ENCODE measurements around the gene DIP2C. TPM values are rescaled to one million over a fixed set of nuclear protein-coding genes. Genes with fewer than 3 reads are reported as not detected.
"Not testable (repeated sequence)": the region's sequence is repeated elsewhere in the genome, so short reads cannot be mapped to it uniquely, and the experiment has no call there.

The DIP2C gene
- total RNA-seq, 1 donor from 2014 or later = 1.6 TPM

GRCh38 chr10:657816-658350 lies 31.6 kb downstream of the DIP2C start:
- H3K4me3 Mint-ChIP-seq; H3K36me3 Mint-ChIP-seq (ENCODE audit: low read depth); H3K27me3 Mint-ChIP-seq (ENCODE audit: insufficient read depth); H3K4me1 Mint-ChIP-seq (ENCODE audit: low read depth); DNase-seq (ENCODE audit: low spot score); H3K9me3 Mint-ChIP-seq; H3K27ac Mint-ChIP-seq; intact Hi-C loops (cut with micrococcal nuclease): not testable (repeated sequence)

GRCh38 chr10:656883-657282 lies 32.6 kb downstream of the DIP2C start:
- H3K4me1 Mint-ChIP-seq (ENCODE audit: low read depth) = no peaks in the 10 kb centered on the region
- no peak overlapping the region for H3K4me3 Mint-ChIP-seq
- no peaks in the 10 kb centered on the region for H3K9me3 Mint-ChIP-seq
- intact Hi-C loops (cut with micrococcal nuclease) = no loop called here
- H3K27me3 Mint-ChIP-seq (ENCODE audit: insufficient read depth) = peaks cover 2% of the 10 kb centered on the region
- H3K27ac Mint-ChIP-seq = no peak overlapping the region
- no peak for DNase-seq (ENCODE audit: low spot score)
- H3K36me3 Mint-ChIP-seq (ENCODE audit: low read depth) = no peaks in the 10 kb centered on the region

GRCh38 chr10:655184-655583 lies 34.3 kb downstream of the DIP2C start:
- Mint-ChIP-seq H3K9me3 (no peaks in the 10 kb centered on the region), H3K27ac (no peak overlapping the region), H3K4me3 (no peak overlapping the region), H3K27me3 (ENCODE audit: insufficient read depth) (no peaks in the 10 kb centered on the region), H3K36me3 (ENCODE audit: low read depth) (no peaks in the 10 kb centered on the region), H3K4me1 (ENCODE audit: low read depth) (no peaks in the 10 kb centered on the region)
- no peak for DNase-seq (ENCODE audit: low spot score)
- intact Hi-C loops (cut with micrococcal nuclease) = no loop called here

GRCh38 chr10:654647-654996 lies 34.8 kb downstream of the DIP2C start:
- no peak for DNase-seq (ENCODE audit: low spot score)
- Mint-ChIP-seq H3K4me3 (no peak overlapping the region), H3K27me3 (ENCODE audit: insufficient read depth) (no peaks in the 10 kb centered on the region), H3K9me3 (no peaks in the 10 kb centered on the region), H3K27ac (no peak overlapping the region), H3K4me1 (ENCODE audit: low read depth) (no peaks in the 10 kb centered on the region), H3K36me3 (ENCODE audit: low read depth) (no peaks in the 10 kb centered on the region)
- intact Hi-C loops (cut with micrococcal nuclease) = no loop called here

GRCh38 chr10:653991-654646 lies 35.3 kb downstream of the DIP2C start:
- Mint-ChIP-seq H3K4me1 (ENCODE audit: low read depth) (no peaks in the 10 kb centered on the region), H3K4me3 (no peak overlapping the region), H3K36me3 (ENCODE audit: low read depth) (no peaks in the 10 kb centered on the region), H3K27me3 (ENCODE audit: insufficient read depth) (no peaks in the 10 kb centered on the region), H3K27ac (no peak overlapping the region), H3K9me3 (no peaks in the 10 kb centered on the region)
- intact Hi-C loops (cut with micrococcal nuclease) = no loop called here
- no peak for DNase-seq (ENCODE audit: low spot score)

- H3K27ac Mint-ChIP-seq = not testable (repeated sequence)
These were observed 36.5 kb downstream of the DIP2C start for GRCh38 chr10:652832-653459.

GRCh38 chr10:652233-652632 lies 37.2 kb downstream of the DIP2C start:
- Mint-ChIP-seq H3K36me3 (ENCODE audit: low read depth) (no peaks in the 10 kb centered on the region), H3K4me1 (ENCODE audit: low read depth) (no peaks in the 10 kb centered on the region), H3K27me3 (ENCODE audit: insufficient read depth) (no peaks in the 10 kb centered on the region), H3K27ac (no peak overlapping the region), H3K9me3 (no peaks in the 10 kb centered on the region), H3K4me3 (no peak overlapping the region)
- intact Hi-C loops (cut with micrococcal nuclease) = no loop called here
- no peak for DNase-seq (ENCODE audit: low spot score)

More at GRCh38 chr10:652832-653459, 36.5 kb downstream of the DIP2C start:
- intact Hi-C loops (cut with micrococcal nuclease); H3K9me3 Mint-ChIP-seq; DNase-seq (ENCODE audit: low spot score); H3K27me3 Mint-ChIP-seq (ENCODE audit: insufficient read depth); H3K4me3 Mint-ChIP-seq; H3K4me1 Mint-ChIP-seq (ENCODE audit: low read depth); H3K36me3 Mint-ChIP-seq (ENCODE audit: low read depth): not testable (repeated sequence)

- Mint-ChIP-seq H3K36me3 (ENCODE audit: low read depth) (no peaks in the 10 kb centered on the region), H3K27me3 (ENCODE audit: insufficient read depth) (no peaks in the 10 kb centered on the region), H3K4me3 (no peak overlapping the region), H3K27ac (no peak overlapping the region), H3K4me1 (ENCODE audit: low read depth) (no peaks in the 10 kb centered on the region), H3K9me3 (no peaks in the 10 kb centered on the region)
- no peak for DNase-seq (ENCODE audit: low spot score)
- intact Hi-C loops (cut with micrococcal nuclease) = no loop called here
These were observed 37.8 kb downstream of the DIP2C start for GRCh38 chr10:651692-652091.

GRCh38 chr10:650886-651615 lies 38.4 kb downstream of the DIP2C start:
- no peak overlapping the region for H3K27ac Mint-ChIP-seq
- no peaks in the 10 kb centered on the region for H3K27me3 Mint-ChIP-seq (ENCODE audit: insufficient read depth)
- H3K4me3 Mint-ChIP-seq = no peak overlapping the region
- DNase-seq (ENCODE audit: low spot score) = no peak
- H3K4me1 Mint-ChIP-seq (ENCODE audit: low read depth) = no peaks in the 10 kb centered on the region
- H3K9me3 Mint-ChIP-seq = no peaks in the 10 kb centered on the region
- H3K36me3 Mint-ChIP-seq (ENCODE audit: low read depth) = no peaks in the 10 kb centered on the region
- intact Hi-C loops (cut with micrococcal nuclease) = no loop called here

GRCh38 chr10:650441-650851 lies 39.0 kb downstream of the DIP2C start:
- DNase-seq (ENCODE audit: low spot score) = no peak
- intact Hi-C loops (cut with micrococcal nuclease) = no loop called here
- Mint-ChIP-seq H3K4me1 (ENCODE audit: low read depth) (no peaks in the 10 kb centered on the region), H3K4me3 (no peak overlapping the region), H3K27me3 (ENCODE audit: insufficient read depth) (no peaks in the 10 kb centered on the region), H3K9me3 (no peaks in the 10 kb centered on the region), H3K36me3 (ENCODE audit: low read depth) (no peaks in the 10 kb centered on the region), H3K27ac (no peak overlapping the region)

GRCh38 chr10:649798-650440 lies 39.5 kb downstream of the DIP2C start:
- Mint-ChIP-seq H3K4me1 (ENCODE audit: low read depth) (no peaks in the 10 kb centered on the region), H3K27ac (no peak overlapping the region), H3K4me3 (no peak overlapping the region), H3K27me3 (ENCODE audit: insufficient read depth) (no peaks in the 10 kb centered on the region), H3K9me3 (no peaks in the 10 kb centered on the region), H3K36me3 (ENCODE audit: low read depth) (no peaks in the 10 kb centered on the region)
- intact Hi-C loops (cut with micrococcal nuclease) = no loop called here
- DNase-seq (ENCODE audit: low spot score) = no peak

- Mint-ChIP-seq H3K4me3 (no peak overlapping the region), H3K9me3 (no peaks in the 10 kb centered on the region), H3K27me3 (ENCODE audit: insufficient read depth) (no peaks in the 10 kb centered on the region), H3K36me3 (ENCODE audit: low read depth) (no peaks in the 10 kb centered on the region), H3K27ac (no peak overlapping the region), H3K4me1 (ENCODE audit: low read depth) (no peaks in the 10 kb centered on the region)
- no peak for DNase-seq (ENCODE audit: low spot score)
- intact Hi-C loops (cut with micrococcal nuclease) = no loop called here
These were observed 40.0 kb downstream of the DIP2C start for GRCh38 chr10:649445-649797.

GRCh38 chr10:647019-647418 lies 42.4 kb downstream of the DIP2C start:
- H3K4me1 Mint-ChIP-seq (ENCODE audit: low read depth); H3K4me3 Mint-ChIP-seq; intact Hi-C loops (cut with micrococcal nuclease); DNase-seq (ENCODE audit: low spot score); H3K36me3 Mint-ChIP-seq (ENCODE audit: low read depth); H3K27ac Mint-ChIP-seq; H3K9me3 Mint-ChIP-seq; H3K27me3 Mint-ChIP-seq (ENCODE audit: insufficient read depth): not testable (repeated sequence)
